ENCODE data around the gene PPAT. TPM values are rescaled to one million over a fixed set of nuclear protein-coding genes. Genes with fewer than 3 reads are reported as not detected.

Gene PPAT
- total and polyA plus RNA-seq, 2 experiments from 2014 or later: 63.0 to 96.8 TPM

DNA sequence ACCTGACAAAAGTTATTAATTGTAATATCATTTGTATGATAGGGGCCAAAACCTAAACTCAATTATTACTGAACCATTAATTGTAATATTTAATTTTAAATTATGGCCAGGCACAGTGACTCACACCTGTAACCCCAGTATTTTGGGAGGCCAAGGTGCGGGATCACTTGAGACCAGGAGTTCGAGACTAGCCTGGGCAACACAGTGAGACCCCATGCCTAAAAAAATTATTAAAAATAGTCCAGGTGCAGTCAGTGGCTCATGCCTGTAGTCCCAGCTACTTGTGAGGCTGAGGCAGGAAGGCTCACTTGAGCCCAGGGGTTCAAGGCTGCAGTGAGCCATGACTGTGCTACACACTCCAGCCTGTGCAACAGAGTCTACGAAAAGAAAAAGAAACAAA lies 18.0 kb downstream of the PPAT start (continued):
- TF ChIP-seq, protein P1, sequence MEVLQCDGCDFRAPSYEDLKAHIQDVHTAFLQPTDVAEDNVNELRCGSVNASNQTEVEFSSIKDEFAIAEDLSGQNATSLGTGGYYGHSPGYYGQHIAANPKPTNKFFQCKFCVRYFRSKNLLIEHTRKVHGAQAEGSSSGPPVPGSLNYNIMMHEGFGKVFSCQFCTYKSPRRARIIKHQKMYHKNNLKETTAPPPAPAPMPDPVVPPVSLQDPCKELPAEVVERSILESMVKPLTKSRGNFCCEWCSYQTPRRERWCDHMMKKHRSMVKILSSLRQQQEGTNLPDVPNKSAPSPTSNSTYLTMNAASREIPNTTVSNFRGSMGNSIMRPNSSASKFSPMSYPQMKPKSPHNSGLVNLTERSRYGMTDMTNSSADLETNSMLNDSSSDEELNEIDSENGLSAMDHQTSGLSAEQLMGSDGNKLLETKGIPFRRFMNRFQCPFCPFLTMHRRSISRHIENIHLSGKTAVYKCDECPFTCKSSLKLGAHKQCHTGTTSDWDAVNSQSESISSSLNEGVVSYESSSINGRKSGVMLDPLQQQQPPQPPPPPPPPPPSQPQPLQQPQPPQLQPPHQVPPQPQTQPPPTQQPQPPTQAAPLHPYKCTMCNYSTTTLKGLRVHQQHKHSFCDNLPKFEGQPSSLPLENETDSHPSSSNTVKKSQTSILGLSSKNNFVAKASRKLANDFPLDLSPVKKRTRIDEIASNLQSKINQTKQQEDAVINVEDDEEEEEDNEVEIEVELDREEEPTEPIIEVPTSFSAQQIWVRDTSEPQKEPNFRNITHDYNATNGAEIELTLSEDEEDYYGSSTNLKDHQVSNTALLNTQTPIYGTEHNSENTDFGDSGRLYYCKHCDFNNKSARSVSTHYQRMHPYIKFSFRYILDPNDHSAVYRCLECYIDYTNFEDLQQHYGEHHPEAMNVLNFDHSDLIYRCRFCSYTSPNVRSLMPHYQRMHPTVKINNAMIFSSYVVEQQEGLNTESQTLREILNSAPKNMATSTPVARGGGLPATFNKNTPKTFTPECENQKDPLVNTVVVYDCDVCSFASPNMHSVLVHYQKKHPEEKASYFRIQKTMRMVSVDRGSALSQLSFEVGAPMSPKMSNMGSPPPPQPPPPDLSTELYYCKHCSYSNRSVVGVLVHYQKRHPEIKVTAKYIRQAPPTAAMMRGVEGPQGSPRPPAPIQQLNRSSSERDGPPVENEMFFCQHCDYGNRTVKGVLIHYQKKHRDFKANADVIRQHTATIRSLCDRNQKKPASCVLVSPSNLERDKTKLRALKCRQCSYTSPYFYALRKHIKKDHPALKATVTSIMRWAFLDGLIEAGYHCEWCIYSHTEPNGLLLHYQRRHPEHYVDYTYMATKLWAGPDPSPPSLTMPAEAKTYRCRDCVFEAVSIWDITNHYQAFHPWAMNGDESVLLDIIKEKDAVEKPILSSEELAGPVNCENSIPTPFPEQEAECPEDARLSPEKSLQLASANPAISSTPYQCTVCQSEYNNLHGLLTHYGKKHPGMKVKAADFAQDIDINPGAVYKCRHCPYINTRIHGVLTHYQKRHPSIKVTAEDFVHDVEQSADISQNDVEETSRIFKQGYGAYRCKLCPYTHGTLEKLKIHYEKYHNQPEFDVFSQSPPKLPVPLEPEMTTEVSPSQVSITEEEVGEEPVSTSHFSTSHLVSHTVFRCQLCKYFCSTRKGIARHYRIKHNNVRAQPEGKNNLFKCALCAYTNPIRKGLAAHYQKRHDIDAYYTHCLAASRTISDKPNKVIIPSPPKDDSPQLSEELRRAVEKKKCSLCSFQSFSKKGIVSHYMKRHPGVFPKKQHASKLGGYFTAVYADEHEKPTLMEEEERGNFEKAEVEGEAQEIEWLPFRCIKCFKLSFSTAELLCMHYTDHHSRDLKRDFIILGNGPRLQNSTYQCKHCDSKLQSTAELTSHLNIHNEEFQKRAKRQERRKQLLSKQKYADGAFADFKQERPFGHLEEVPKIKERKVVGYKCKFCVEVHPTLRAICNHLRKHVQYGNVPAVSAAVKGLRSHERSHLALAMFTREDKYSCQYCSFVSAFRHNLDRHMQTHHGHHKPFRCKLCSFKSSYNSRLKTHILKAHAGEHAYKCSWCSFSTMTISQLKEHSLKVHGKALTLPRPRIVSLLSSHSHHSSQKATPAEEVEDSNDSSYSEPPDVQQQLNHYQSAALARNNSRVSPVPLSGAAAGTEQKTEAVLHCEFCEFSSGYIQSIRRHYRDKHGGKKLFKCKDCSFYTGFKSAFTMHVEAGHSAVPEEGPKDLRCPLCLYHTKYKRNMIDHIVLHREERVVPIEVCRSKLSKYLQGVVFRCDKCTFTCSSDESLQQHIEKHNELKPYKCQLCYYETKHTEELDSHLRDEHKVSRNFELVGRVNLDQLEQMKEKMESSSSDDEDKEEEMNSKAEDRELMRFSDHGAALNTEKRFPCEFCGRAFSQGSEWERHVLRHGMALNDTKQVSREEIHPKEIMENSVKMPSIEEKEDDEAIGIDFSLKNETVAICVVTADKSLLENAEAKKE (CRISPR knock-in tag; IDR thresholded peaks at IDR 0.05): no peak
- TF ChIP-seq ZNF114 (CRISPR knock-in tag; IDR thresholded peaks at IDR 0.05): no peak

DNA sequence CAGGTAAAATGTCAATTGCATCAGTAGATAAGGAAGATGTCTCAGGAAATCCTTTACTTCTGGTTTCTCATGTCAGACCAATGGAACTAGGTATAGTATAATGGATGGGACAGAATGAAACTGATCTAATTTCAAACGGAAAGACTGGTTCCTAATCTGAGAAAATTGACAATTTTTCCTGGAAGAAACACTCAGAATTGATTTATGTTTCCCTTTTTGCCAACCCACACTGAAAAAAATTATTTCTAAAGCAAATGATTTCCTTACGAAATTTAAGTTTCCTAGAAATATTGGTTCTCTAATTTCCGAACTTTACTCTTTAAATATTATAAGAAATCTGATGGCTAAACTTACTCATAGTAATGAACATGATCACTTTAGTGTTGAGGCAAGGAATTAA lies 19.1 kb downstream of the PPAT start:
- peaks cover 28% of the 10 kb centered on the region for H3K4me1 Mint-ChIP-seq
- Histone ChIP-seq H3K79me2 (replicated peaks; ENCODE audit: insufficient read depth) (peaks cover 100% of the 10 kb centered on the region), H4K20me1 (replicated peaks; ENCODE audit: insufficient read depth) (peaks cover 21% of the 10 kb centered on the region), H3K4me3 (no peak overlapping the region), H3K27ac (ENCODE audit: low read depth) (no peak overlapping the region), H3K27me3 (ENCODE audit: insufficient read depth) (no peaks in the 10 kb centered on the region), H3K36me3 (ENCODE audit: insufficient read depth) (no peaks in the 10 kb centered on the region), H3K4me1 (ENCODE audit: insufficient read depth) (peaks cover 18% of the 10 kb centered on the region; the same call in 1 of the 2 replicates), H3F3A (replicated peaks; ENCODE audit: low read depth) (no peaks in the 10 kb centered on the region), H3K9me2 (ENCODE audit: insufficient read depth) (no peaks in the 10 kb centered on the region), H2AFZ (no peak overlapping the region), H3K4me2 (no peak overlapping the region)
- H3K27ac Mint-ChIP-seq: peak overlapping the region; percentile 92
- H3K9me3 Mint-ChIP-seq: peaks cover 7% of the 10 kb centered on the region; the same call in 2 of the 3 replicates
- DNase-seq (ENCODE audit: low spot score) (no peak), ATAC-seq (no peak)
- no peak overlapping the region for H3K4me3 Mint-ChIP-seq
- peaks cover 15% of the 10 kb centered on the region for H3K36me3 Mint-ChIP-seq (ENCODE audit: low read depth)
- H3K27me3 Mint-ChIP-seq (ENCODE audit: insufficient read depth, low read depth, poor library complexity): no peaks in the 10 kb centered on the region
- TF ChIP-seq, protein P1 (CRISPR knock-in tag; IDR thresholded peaks at IDR 0.05): no peak
- TF ChIP-seq ZNF114 (CRISPR knock-in tag; IDR thresholded peaks at IDR 0.05): no peak
- no peak for TF ChIP-seq NANOG (IDR thresholded peaks at IDR 0.05; ENCODE audit: borderline replicate concordance)
- no peak for TF ChIP-seq EZH2phosphoT487 (IDR thresholded peaks at IDR 0.05; ENCODE audit: unreplicated experiment)
- no peak for TF ChIP-seq ZNF331 (CRISPR knock-in tag; IDR thresholded peaks at IDR 0.05; ENCODE audit: low read depth)
- TF ChIP-seq CREB1 (CRISPR knock-in tag; IDR thresholded peaks at IDR 0.05; ENCODE audit: low read depth): no peak
- TF ChIP-seq ETS1 (IDR thresholded peaks at IDR 0.05): no peak
- no peak for TF ChIP-seq EZH2 (IDR thresholded peaks at IDR 0.05; ENCODE audit: low read depth, unreplicated experiment)

Measured in GM23338 (cell line).